ENCODE results near the gene EIPR1. TPM values are rescaled to one million over a fixed set of nuclear protein-coding genes. Genes with fewer than 3 reads are reported as not detected.

EIPR1 gene
- polyA plus RNA-seq (2013, experiment 1 of 2; ENCODE audit: insufficient read length): 21.4 TPM
- 14.7 TPM for polyA plus RNA-seq (2013, experiment 2 of 2; ENCODE audit: insufficient read length)

DNA sequence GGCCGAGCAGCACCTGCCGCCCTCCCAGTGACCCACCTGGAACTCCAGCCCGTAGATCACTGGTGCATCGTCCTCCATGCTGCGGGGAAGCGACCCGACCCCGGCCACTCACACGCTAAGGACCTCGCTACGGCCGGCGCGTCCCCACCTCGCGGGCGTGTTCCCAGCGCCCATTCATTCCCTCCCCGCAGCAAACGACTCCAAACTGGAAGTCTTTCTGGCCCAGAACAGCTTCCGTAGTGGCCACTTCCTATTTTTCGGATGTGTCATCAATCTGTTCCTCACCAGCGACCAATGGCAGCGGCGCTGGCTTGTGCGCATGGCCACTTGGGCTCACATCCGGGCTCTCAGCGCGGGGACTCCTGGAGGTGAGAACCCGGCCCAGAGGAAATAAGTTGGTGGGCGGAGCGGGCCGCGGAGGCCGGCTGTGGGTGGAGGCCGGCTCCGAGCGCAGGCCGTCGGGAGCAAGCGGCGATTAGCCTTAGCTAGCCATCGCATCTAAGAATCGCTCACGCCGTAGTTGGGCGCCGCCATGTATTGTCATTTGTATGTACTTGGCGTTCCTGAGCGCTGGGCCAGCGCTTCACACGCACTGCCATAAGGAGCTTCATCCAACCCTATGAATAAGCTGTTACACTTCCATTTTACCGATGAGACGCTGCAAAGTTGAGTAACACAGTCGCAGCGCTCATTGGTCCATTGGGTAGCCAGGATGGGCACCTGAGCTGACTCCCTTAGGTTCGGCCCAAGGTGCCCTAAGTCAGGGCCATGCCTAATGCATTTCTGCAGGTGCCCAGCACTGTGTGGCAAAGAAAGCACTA is at the start of gene EIPR1:
Gene EIPR1, minus strand, starts transcription at position 207 of the 821 bp plus-strand sequence. Its CDS starts 129 bp downstream, at position 78.
- peak; percentile 99 for DNase-seq

DNA sequence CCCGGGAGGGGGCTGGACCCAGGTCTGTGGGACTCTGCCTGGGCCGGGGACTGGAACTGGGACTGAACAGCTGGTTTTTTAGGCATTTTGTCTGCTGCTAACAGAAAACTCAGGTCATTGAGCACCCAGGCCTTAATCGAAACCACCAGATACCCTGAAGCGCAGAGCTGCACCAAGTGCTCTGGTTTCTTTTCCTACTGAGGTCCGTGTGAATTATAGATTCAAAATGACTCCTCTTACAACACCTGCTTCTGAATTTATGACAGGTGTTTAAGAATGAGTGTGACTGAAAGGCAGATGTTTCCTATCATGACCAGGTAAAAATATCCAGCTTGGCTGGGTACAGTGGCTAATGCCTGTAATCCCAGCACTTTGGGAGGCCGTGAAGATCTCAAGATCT is 49.7 kb upstream of the EIPR1 start:
- no peak for DNase-seq

DNA sequence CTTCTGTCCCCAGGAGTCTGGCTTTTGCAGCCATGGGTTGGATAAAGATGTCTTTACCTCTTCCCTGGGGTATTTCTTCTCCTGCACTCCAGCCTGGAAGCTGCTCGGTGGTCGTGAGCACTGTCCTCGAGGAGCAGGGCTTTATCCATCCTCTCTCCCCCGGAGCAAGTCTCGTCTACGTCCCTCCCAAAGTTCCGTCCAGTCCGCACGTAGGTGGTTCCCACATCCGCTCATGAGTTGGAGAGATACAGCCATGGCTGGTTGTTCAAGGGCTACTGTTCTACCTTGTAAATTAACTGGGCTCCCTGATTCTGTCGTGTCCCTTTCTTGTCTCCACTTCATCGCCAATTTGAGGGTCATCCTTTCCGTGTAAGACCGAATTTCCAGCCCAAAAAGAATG is 49.0 kb upstream of the EIPR1 start:
- DNase-seq: no peak

DNA sequence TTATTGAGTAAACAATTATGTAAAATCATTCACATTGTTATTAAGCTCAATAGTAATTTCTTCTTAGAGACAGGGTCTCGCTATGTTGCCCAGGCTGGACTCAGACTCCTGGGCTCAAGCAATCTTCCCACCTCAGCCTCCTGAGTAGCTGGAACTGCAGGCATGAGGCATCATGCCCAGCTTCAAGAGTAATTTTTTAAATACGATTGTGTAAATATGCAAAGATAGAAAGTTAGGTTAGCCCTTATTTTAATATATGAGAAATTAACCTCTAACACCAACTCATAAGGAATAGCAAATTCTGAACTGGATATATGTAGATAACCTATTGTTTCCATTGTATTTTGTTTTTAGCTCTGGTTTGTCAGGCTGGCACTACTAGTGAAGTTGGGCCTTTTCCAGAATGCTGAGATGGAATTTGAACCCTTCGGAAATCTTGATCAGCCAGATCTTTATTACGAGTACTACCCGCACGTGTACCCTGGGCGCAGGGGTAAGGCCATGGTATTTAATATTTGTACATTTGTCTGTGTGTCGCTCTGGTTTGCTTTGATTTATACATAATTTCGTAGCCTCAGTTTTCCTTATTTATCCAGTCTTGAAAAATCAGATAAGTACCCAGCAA is 46.7 kb upstream of the EIPR1 start:
- no peak for DNase-seq

DNA sequence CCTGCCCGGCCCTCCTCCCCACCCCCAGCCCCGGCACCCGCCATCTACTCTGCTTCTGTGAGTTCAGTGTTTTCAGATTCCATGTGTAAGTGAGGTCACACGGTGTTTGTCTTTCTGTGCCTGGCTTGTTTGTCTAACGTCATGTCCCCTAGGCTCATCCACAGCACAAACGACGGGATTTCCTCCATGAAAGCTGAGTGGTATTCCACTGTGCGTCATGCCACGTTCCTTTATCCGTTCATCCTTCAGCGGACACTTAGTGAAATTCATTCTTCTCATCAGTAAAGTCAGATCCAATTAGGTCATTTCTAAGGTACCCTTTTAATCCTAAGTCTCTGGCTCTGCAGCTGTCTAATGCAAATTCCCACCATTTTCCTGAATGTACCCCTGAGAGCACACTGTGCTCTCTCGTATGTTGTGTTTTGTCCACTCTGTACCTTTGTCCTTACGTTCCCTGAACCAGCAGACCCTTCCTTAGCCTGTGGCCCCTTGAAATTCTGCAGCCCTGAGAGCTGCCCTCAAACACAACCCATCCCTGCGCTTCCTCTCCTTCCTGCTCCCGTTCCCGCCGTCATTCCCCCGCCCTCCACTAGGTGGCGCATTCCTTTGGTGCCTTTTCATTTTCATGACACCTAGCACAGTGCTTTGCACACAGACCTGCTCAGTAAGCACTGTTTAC is 46.0 kb upstream of the EIPR1 start:
- DNase-seq: peak; percentile 42

DNA sequence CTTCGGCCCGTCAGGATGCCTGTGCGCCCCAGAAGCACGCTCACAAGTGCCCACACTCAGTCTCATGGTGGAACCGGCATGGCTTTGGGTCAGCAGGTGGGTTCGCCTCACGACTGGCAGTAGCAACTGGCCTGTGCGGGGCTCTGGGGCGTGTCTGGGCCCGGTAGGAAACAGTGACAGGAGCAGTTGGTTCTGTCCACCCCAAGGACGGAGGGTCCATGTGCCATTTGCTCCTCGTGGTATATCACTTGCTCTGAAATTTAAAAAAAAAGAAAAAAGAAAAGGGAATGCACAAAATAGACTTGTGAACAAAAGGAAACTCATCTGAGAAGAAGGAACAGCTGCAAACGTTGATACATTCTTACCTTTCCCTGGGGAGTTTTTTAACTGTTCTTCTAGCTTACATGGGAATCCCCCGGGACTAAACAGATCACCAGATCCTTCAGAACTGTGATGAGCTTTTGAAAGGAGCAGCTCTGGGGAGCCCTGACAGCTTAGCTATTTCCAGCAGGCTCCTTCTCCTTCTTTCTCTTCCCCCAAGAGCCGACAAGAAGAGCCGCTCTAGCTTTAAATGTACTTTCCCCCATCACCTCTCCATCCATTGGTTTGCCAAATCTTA is 44.7 kb upstream of the EIPR1 start:
- no peak for DNase-seq

DNA sequence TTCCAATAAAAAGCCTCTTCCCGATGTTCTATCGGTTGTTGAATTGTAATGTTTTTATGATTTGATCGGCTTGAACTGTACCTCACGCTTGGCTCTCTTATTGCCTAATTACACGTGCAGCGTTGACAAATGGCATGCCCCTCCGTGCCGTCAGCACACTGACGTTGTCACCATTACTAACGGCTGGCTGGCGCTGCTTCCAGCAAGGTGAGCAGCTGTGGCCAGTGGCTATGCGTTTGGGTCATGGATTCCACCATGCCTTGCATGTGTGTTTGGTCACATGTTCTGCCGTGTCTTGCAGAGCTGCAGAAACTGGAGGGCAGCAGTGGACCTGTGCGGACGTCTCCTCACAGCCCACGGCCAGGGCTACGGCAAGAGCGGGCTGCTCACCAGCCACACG is 44.0 kb upstream of the EIPR1 start:
- no peak for DNase-seq

DNA sequence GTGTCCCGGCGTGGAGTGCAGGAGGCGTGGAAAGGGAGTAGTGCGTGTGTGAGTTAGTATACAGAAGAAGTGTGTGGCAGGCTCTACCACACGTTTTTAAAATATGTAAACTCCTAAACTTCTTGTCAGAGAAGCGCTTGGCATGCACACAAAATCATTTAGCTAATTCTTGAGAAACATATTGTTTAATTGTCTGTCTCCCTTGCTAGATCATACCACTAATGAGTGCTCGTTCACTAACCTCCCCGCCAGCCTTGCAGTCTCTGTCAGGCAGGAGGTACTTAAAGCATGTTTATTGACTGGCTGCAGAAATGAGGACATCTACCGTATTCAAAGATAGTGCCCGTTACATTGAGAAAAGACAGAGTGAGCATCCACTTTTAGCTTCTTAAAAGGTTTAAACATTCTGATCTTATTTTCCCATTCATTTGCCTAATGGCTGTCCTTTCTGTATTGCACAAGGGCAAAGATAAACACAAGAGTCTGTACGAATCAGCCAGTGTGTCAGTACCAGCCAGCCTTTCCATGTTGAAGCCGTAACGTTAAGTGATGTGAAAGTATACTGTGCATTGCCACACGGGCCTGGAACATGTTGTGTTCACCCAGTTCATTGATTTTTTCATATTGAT is 43.3 kb upstream of the EIPR1 start:
- no peak for DNase-seq

DNA sequence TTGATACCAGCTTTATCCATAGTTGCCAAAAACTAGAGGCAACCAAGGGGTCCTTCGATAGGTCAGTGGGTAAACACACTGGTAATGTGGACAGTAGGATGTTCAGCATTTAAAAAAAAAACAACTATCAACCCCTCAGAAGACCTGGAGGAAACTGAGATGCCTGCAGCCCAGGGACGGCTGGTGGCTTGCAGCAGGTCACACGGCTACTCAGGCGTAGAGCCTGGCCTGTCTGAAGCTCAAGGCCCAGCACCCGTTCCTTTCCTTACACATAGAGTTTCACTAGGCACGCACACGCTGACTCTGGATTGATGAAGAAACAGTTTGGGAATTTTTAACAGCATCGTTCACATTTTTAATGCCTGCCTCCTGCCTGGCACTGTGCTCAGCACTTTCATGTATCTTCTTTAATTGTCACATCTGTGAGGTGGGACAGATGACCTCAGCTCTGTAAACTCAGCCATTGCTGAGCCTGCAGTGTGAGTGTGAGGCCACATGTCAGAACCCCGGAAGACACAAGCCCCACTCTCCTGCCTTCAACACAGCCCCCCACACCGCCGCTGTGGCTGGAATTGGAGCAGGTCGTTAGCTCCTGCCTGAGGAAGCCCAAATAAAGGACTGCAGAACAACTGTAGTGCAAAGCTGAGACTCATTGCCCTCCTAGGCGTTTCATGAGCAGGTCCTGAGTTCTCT is 42.6 kb upstream of the EIPR1 start:
- no peak for DNase-seq

DNA sequence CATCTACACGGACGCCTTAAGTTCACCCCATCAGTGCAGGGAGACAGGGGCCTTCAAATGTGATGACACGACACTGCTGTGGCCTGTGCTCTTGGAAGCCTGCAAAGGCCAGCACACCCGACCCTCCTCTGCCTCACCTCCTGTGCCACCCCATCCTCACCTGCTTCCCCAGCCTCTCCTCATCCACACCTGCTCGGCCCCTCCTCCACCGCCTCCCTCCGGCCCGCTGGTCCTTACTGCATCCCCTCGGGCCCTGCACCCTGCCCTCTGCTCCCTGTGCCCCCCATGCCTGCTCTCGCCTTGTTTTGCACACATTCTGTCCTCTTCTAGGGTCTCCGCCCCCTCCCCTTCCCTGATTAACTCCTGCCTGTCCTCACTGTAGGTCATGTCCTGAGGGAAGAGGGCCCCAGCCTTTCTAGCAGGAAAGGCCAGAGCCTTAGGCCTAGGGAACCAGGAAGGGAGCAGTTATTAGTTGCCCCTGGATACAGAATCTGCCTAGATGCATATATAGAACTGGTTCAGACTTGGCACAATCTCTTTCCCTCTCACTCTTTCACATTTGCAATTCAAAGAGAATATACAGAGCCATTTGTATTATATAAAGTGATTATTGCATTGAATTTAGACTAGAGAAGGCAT is 41.3 kb upstream of the EIPR1 start:
- no peak for DNase-seq

DNA sequence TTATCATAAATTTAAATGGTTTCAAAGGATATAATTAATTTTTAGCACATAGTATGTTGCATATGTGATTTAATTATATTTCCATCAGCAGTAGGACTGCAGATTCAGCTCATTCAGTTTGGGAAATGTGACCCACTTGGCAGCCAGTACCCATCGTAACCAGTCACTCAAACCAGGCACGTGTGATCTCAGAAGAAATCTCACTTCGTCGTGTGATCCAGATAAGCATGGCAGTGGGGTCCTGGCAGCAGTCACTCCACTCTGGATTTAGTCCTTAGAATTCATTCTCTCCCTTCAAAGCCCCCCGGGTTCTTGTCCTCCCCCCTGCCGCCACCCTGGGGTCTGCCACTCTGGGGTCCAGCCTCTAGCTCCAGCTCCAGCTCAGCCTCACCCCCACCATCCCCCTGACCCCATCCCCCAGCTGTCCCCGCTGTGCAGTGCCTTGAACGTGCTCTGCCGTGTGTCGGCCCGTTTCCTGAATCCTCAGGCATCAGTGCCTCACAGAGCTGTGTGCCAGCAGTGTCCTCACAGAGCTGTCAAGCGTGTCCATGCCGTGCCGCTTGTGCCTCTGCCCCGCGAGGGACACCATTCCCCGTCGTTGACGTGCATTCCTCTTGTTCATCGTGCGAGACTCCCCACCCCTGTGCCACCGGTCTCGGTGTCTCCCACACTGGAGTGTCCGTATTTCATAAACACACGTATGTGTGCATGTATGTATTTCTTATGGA is 36.7 kb upstream of the EIPR1 start:
- DNase-seq: no peak

DNA sequence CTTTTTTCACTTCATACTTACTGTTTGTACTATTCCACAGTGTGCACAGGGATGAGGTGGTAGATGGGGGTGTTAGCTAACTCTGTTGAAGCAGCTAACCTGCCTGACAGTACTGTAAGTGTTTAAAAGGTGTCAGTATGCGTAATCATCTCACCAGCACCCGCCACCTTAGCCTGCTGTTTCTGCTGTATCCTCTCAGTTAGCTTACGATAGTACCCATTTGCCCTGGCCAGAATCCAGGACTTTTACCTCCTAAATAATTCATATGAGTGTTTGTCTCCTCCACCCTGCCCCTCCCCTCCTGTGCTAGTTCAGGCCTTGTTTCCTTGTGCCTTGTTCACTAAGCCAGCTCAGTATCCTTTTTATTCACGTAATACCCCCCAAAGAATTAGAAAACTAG is 36.1 kb upstream of the EIPR1 start:
- DNase-seq: no peak

DNA sequence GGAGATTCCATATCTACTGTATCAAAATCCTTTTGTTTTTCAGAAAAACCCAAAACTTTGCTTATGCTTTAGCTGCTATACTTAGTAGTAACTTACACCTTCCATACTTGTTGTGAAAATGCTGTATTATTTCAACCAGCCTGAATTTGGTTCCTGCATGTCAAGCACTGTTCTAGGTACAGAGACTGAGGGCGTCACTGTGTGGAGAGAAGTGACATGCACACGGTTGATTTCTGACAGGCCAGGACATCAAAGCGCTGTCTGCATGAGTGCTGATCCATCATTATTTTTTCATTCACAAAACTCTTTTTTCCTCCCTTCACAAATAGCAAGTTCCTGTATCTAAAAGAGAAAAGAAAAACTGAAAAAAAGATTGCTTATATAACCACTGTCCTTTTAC is 33.5 kb upstream of the EIPR1 start:
- no peak for DNase-seq

DNA sequence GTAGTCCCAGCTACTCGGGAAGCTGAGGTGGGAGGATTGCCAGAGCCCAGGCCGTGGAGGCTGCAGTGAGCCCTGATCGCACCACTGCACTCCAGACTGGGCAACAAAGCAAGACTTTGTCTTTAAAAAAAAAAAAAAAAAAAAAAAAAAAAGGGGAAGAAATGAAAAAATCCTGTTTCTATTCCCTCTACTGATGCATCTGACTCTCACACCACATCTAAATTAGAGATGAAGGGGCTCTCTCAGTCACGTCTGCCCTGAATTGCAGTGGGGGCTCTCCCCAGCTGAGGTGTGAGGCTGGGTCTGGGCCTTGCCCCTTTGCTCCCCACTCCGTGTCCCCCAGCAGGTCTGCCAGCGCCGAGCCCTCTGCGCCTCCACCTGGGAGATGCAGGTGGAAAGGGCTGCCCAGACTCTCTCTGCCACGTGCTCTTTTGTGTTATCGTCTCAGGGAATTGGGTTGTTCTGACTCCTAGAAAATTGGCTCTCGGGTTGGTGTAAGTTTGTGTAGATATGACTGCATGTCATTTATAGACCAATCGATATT is 32.1 kb upstream of the EIPR1 start:
- no peak for DNase-seq

DNA sequence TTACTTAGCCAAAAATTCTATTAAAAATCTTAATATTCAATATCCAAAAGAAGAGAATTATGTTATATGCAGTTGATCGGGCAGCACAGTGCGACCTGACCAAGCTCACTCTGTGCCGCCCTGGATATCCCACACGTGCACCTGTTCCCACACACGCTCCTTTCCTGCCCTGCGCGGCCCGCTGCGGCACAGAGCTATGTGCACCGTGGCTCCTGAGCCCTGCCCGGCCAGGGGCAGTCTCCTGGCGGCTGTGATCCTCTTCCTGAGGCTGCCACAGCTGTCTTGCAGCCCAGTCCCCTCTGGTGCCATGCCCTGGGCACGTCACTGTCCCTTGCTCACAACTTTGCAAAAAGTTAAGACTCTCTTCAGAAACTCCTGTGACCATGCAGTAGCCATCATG is 31.2 kb upstream of the EIPR1 start:
- DNase-seq: no peak

DNA sequence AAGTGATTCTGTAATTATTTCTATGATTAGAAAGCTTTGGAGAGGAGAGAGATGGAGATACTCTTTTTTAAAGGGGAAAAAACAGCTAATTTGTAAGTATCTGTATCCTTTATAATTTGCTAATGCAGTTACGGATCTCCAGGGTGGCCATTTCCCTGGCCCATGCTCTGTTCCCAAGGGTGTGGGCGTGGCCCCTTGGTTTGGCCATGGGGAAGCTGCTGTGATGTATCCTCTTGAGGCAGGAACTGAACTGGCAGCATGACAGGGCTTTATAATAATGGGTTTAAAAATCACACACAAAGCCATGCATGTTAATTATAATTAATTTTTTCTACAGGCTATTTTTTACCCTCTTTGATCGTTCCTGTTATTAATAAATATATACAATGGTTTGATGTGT is 28.9 kb upstream of the EIPR1 start:
- DNase-seq: peak; percentile 22

DNA sequence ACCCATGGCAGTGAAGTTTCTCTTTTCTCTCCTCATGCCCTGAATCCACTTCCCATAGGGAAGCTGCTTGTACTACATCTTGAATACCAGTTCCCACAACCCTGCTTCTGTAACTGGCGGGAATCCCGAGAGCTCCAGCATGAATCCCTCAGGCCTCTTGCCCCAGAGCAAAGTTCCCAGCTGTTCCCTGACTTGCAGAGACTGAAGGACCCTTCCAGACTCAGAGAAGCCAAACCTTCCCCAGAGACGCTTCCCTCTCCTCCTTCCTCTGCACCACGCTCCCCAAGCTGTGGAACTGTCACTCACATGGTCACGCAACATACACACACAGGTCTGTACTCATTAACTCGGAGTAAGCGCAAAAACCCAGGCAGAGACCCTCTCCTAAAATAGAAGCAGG is 28.3 kb upstream of the EIPR1 start:
- no peak for DNase-seq

DNA sequence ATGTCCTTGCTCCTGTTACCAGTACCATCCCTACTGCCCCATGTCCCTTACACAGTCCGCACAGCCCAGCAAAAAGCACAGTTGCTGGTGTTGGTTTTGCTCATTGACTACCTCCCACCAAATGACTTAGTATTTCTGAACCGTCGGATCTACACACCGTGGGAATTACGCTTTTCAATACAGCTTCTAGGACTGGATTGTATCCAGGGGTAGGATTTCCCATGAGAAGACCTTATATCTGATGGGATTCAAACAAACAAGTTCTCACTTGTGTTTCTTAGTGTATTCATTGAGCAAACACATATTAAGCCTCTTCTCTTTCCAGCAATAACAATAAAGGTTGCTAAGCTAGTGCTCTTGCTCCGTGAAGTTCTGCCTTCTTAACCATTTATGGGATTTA is 27.7 kb upstream of the EIPR1 start:
- no peak for DNase-seq

DNA sequence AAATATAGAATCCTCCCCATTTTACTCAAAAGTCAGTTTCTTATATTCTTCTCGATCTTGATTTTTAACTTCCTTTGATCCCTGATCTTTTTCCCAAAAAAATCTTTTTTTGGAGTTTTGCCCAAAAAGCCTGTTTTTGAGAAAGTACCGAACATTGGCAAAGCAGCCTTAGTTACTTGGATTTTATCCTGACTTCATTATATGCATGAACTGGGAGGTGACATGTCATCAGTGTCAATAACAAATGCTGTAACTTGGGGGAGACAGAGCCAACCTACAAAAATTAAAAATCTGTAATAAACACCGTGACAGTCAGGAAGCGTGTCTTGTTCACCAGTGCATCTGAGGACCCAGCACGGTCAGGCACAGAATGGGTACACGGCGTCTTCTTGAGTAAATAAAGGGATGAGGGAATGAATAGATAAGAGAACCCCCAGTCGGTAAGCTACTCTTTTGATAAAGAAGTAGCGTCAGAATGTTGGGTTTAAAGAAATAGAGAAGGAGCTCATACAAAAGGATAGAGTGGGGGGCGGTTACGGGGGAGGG is 26.8 kb upstream of the EIPR1 start:
- DNase-seq: no peak
